Mesenchymal stem cell (in vitro differentiated cells and primary cell): ENCODE measurements around the gene RAB5A.
"Not testable (repeated sequence)": the region's sequence is repeated elsewhere in the genome, so short reads cannot be mapped to it uniquely, and the experiment has no call there.

Source experiments
- DNase-seq: peaks from one replicate; pipeline ENCODE4 v3.0.0-alpha.2; 2013
- H2AFZ ChIP-seq: one replicate; pipeline ENCODE4 v1.6.1; 2013; ENCODE audit warnings: low read depth, mild to moderate bottlenecking, control low read depth, inconsistent platforms, low read length, moderate library complexity
- H2AK5ac ChIP-seq: 2 replicates; pipeline ENCODE4 v1.6.1; 2013; ENCODE audit warnings: low read length, moderate library complexity, mild to moderate bottlenecking, inconsistent platforms; ENCODE audit not compliant: severe bottlenecking
- H2BK120ac ChIP-seq: one replicate; pipeline ENCODE4 v1.6.1; 2013; ENCODE audit warnings: low read depth, mild to moderate bottlenecking, inconsistent platforms, low read length, moderate library complexity
- H2BK12ac ChIP-seq, 2 experiments: one replicate each; pipeline ENCODE4 v1.6.1; 2013; ENCODE audit warnings: inconsistent platforms in 2 of 2, low read length in 2 of 2, mild to moderate bottlenecking in 2 of 2, moderate library complexity in 2 of 2, control low read depth in 1 of 2
- H2BK15ac ChIP-seq: one replicate; pipeline ENCODE4 v1.6.1; 2013; ENCODE audit warnings: mild to moderate bottlenecking, low read depth, inconsistent platforms; ENCODE audit not compliant: poor library complexity, severe bottlenecking
- H2BK5ac ChIP-seq: 2 replicates; pipeline ENCODE4 v1.6.1; 2013; ENCODE audit warnings: low read depth, mild to moderate bottlenecking, low read length, control low read depth, inconsistent platforms; ENCODE audit not compliant: poor library complexity, severe bottlenecking
- H3K14ac ChIP-seq, 2 experiments: one replicate each; pipeline ENCODE4 v1.6.1; 2013; ENCODE audit warnings: inconsistent platforms in 2 of 2, low read length in 2 of 2, control low read depth in 1 of 2, mild to moderate bottlenecking in 1 of 2, moderate library complexity in 1 of 2
- H3K18ac ChIP-seq, 2 experiments: one replicate each; pipeline ENCODE4 v1.6.1; 2013; ENCODE audit warnings: inconsistent platforms in 2 of 2, low read length in 2 of 2, control low read depth in 1 of 2, low read depth in 1 of 2, mild to moderate bottlenecking in 1 of 2
- H3K23ac ChIP-seq, 2 experiments: one replicate each; pipeline ENCODE4 v1.6.1; 2013; ENCODE audit warnings: inconsistent platforms in 2 of 2, low read length in 2 of 2, mild to moderate bottlenecking in 2 of 2, moderate library complexity in 2 of 2, control low read depth in 1 of 2
- H3K27ac ChIP-seq: 2 replicates; pipeline ENCODE4 v1.5.1; 2013; ENCODE audit warnings: mild to moderate bottlenecking, moderate library complexity, low read length, control low read depth, inconsistent platforms; ENCODE audit not compliant: poor library complexity, severe bottlenecking
- H3K27me3 ChIP-seq, 2 experiments: 2 replicates each; pipeline versions ENCODE4 v1.6.1 to v1.7.0; 2013; ENCODE audit warnings: low read length in 2 of 2, mild to moderate bottlenecking in 2 of 2, moderate library complexity in 2 of 2, control low read depth in 1 of 2, inconsistent platforms in 1 of 2; ENCODE audit not compliant: control insufficient read depth in 1 of 2, insufficient read depth in 1 of 2
- H3K36me3 ChIP-seq, 2 experiments: 2 replicates each; pipeline versions ENCODE4 v1.6.1 to v1.7.0; 2013; ENCODE audit warnings: low read length in 2 of 2, control low read depth in 1 of 2, inconsistent platforms in 1 of 2, low read depth in 1 of 2, mild to moderate bottlenecking in 1 of 2; ENCODE audit not compliant: insufficient read depth in 2 of 2, control insufficient read depth in 1 of 2
- H3K4ac ChIP-seq, 2 experiments: one replicate each; pipeline ENCODE4 v1.6.1; 2013; ENCODE audit warnings: inconsistent platforms in 2 of 2, low read length in 2 of 2, mild to moderate bottlenecking in 2 of 2, moderate library complexity in 2 of 2, control low read depth in 1 of 2, low read depth in 1 of 2
- H3K4me1 ChIP-seq: 2 replicates; pipeline ENCODE4 v1.6.1; 2013; ENCODE audit warnings: low read depth, low read length, control low read depth; ENCODE audit not compliant: control insufficient read depth, insufficient read depth
- H3K4me2 ChIP-seq: 2 replicates; pipeline ENCODE4 v1.6.1; 2013; ENCODE audit warnings: low read length, mild to moderate bottlenecking, inconsistent platforms; ENCODE audit not compliant: poor library complexity, severe bottlenecking
- H3K4me3 ChIP-seq, 2 experiments: 2 replicates each; pipeline versions ENCODE4 v1.5.1 to v1.7.0; 2013; ENCODE audit warnings: low read length in 2 of 2, mild to moderate bottlenecking in 2 of 2, control low read depth in 1 of 2, low read depth in 1 of 2; ENCODE audit not compliant: insufficient read depth in 1 of 2
- H3K79me1 ChIP-seq: replicated peaks from 2 replicates; pipeline ENCODE4 v1.6.1; 2013; ENCODE audit warnings: mild to moderate bottlenecking, control low read depth, low read length, inconsistent platforms; ENCODE audit not compliant: poor library complexity, severe bottlenecking
- H3K9ac ChIP-seq: 2 replicates; pipeline ENCODE4 v1.7.0; 2013; ENCODE audit warnings: mild to moderate bottlenecking, low read length, moderate library complexity
- H3K9me3 ChIP-seq: 2 replicates; pipeline ENCODE4 v1.7.0; 2013; ENCODE audit warnings: mild to moderate bottlenecking, low read length; ENCODE audit not compliant: control insufficient read depth
- H4K8ac ChIP-seq: one replicate; pipeline ENCODE4 v1.6.1; 2013; ENCODE audit warnings: inconsistent platforms, mild to moderate bottlenecking, low read length, moderate library complexity
- H4K91ac ChIP-seq: one replicate; pipeline ENCODE4 v1.6.1; 2013; ENCODE audit warnings: mild to moderate bottlenecking, low read length, inconsistent platforms
- WGBS: methylation state at CpG from one replicate; pipeline ENCODE4 v1.1.7; 2013; ENCODE audit warnings: mixed read lengths; 5-methylcytosine and 5-hydroxymethylcytosine counted together

RAB5A gene

DNA sequence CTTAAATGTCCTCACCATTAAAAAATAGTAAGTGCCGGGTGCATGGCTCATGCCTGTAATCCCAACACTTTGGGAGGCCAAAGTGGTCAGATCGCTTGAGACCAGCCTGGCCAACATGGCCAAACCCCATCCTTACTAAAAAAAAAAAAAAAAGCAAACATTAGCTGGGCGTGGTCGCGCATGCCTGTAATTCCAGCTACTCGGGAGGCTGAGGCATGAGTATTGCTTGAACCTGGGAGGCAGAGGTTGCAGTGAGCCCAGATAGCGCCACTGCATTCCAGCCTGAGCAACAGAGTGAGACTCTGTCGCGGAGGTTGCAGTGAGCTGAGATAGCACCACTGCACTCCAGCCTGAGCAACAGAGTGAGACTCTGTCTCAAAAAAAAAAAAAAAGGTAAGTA, 10.5 kb downstream of the RAB5A start:
- not testable (repeated sequence) for H2BK5ac ChIP-seq, H3K27me3 ChIP-seq, H3K9ac ChIP-seq, H2BK120ac ChIP-seq, H2BK12ac ChIP-seq, H3K4ac ChIP-seq, H3K4me2 ChIP-seq, H2AFZ ChIP-seq, H3K79me1 ChIP-seq, H3K27ac ChIP-seq, H3K18ac ChIP-seq, H2BK15ac ChIP-seq, H4K8ac ChIP-seq, H3K14ac ChIP-seq, H3K9me3 ChIP-seq, H3K4me3 ChIP-seq, H3K4me1 ChIP-seq, DNase-seq, H2AK5ac ChIP-seq, H4K91ac ChIP-seq, H3K23ac ChIP-seq
- WGBS: 86% methylated on average over 9 of the region's 9 CpGs
- peaks cover 31 to 60% of the 10 kb centered on the region in 2 experiments for H3K36me3 ChIP-seq

DNA sequence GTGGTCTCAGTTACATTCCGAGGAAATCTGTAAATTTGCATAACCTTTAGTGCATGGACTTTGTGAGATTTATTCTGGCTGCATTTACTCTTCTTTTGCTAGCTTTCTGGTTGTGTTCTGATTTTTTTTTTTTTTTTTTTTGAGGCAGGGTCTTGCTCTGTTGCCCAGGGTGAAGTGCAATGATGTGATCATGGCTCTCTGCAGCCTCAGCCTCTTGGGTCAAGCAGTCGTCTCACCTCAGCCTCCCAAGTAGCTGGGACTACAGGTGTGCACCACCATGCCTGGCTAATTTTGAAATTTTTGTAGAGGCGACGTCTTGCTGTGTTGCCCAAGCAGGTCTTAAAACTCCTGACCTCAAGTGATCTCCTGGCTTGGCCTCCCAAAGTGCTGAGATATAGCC, 12.6 kb downstream of the RAB5A start:
- no peak overlapping the region for H3K9ac ChIP-seq
- no peak overlapping the region for H3K4me2 ChIP-seq
- no peak overlapping the region for H3K4me3 ChIP-seq
- H2BK12ac ChIP-seq: no peak overlapping the region
- H3K36me3 ChIP-seq: peaks cover 25 to 46% of the 10 kb centered on the region in 2 experiments
- H3K4me1 ChIP-seq: peaks cover 3% of the 10 kb centered on the region
- peaks cover 2% of the 10 kb centered on the region for H3K79me1 ChIP-seq
- H3K9me3 ChIP-seq: no peaks in the 10 kb centered on the region
- H4K91ac ChIP-seq: no peak overlapping the region
- no peak overlapping the region for H3K4ac ChIP-seq
- H3K27ac ChIP-seq: no peak overlapping the region
- H2AK5ac ChIP-seq: no peak overlapping the region
- no peak overlapping the region for H3K18ac ChIP-seq
- H2BK5ac ChIP-seq: no peak overlapping the region
- WGBS: 98% methylated on average over 3 of the region's 4 CpGs
- no peak overlapping the region for H2AFZ ChIP-seq
- no peaks in the 10 kb centered on the region for H3K27me3 ChIP-seq
- H2BK120ac ChIP-seq: no peak overlapping the region
- H3K14ac ChIP-seq: no peak overlapping the region
- H2BK15ac ChIP-seq: no peak overlapping the region
- H4K8ac ChIP-seq: no peak overlapping the region
- H3K23ac ChIP-seq: no peak overlapping the region
- DNase-seq: no peak

DNA sequence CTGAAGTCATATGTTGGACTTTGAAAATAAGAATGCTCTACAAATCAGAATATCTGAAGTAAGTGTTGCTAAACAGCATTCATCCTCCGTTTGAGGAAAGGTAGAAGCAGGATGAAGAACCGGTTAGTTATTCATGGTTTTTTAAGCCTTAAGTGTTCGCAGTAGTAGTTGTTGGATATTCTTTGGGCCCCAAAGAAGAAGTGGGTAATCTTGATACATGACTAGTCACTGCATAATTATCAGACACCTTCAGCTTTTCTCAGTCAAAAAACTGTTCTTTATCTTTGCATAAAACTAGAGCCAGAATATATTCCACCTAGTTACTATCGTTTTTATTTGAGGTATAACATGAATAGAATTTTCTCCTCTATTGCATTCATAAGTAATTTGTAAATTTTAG, 13.8 kb downstream of the RAB5A start:
- Histone ChIP-seq H3K14ac (no peak overlapping the region), H3K4me1 (peaks cover 3% of the 10 kb centered on the region), H2AK5ac (no peak overlapping the region), H2BK120ac (no peak overlapping the region), H4K91ac (no peak overlapping the region), H3K4ac (no peak overlapping the region), H3K4me3 (no peak overlapping the region), H3K27ac (no peak overlapping the region), H2BK5ac (no peak overlapping the region), H2AFZ (no peak overlapping the region), H2BK15ac (no peak overlapping the region), H3K23ac (no peak overlapping the region), H3K4me2 (no peak overlapping the region), H4K8ac (no peak overlapping the region), H3K79me1 (peaks cover 2% of the 10 kb centered on the region), H3K9ac (no peak overlapping the region), H3K18ac (no peak overlapping the region), H3K27me3 (no peaks in the 10 kb centered on the region), H2BK12ac (no peak overlapping the region), H3K9me3 (no peaks in the 10 kb centered on the region), H3K36me3 (peaks cover 26 to 36% of the 10 kb centered on the region in 2 experiments)
- DNase-seq: no peak
- 92% methylated on average over 2 of the region's 4 CpGs for WGBS

DNA sequence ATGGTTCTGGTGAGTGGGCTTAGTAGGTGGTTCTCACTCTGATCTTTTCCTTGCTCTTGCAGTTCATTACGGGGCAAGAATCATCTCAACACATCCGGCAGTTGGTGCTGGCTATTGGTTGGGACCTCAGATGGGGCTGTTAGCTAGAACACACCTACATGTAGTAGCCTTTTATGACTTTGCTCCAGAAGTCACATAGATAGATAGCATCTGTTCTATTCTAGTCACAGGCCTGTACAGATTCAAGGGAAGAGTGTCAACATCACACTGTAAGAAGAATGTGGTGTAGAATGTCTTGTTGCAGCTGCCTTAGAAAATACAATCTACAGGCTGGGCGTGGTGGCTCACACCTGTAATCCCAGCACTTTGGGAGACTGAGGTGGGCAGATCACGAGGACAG, 15.1 kb downstream of the RAB5A start:
- no peak overlapping the region for H3K4ac ChIP-seq
- H4K8ac ChIP-seq: no peak overlapping the region
- no peak overlapping the region for H2BK12ac ChIP-seq
- H3K27ac ChIP-seq: no peak overlapping the region
- no peak overlapping the region for H2BK15ac ChIP-seq
- peaks cover 2% of the 10 kb centered on the region for H3K79me1 ChIP-seq
- peaks cover 3% of the 10 kb centered on the region for H3K4me1 ChIP-seq
- H2AFZ ChIP-seq: no peak overlapping the region
- no peak overlapping the region for H2AK5ac ChIP-seq
- H3K27me3 ChIP-seq: no peaks in the 10 kb centered on the region
- 98% methylated on average over 4 of the region's 4 CpGs for WGBS
- H3K9me3 ChIP-seq: no peaks in the 10 kb centered on the region
- H2BK120ac ChIP-seq: no peak overlapping the region
- DNase-seq: no peak
- H3K9ac ChIP-seq: no peak overlapping the region
- no peak overlapping the region for H3K18ac ChIP-seq
- no peak overlapping the region for H3K4me2 ChIP-seq
- H2BK5ac ChIP-seq: no peak overlapping the region
- H3K14ac ChIP-seq: no peak overlapping the region
- no peak overlapping the region for H3K23ac ChIP-seq
- H4K91ac ChIP-seq: no peak overlapping the region
- no peak overlapping the region for H3K4me3 ChIP-seq
- H3K36me3 ChIP-seq: peaks cover 26 to 33% of the 10 kb centered on the region in 2 experiments
